ENCODE results near the gene TMEM201.

The TMEM201 gene

GRCh38 chr1:9580942-9581341 is 7.8 kb upstream of the TMEM201 start:
- no peak for DNase-seq

- no peak for DNase-seq
Measured at GRCh38 chr1:9586147-9586766, 2.5 kb upstream of the TMEM201 start.

- DNase-seq = peak; percentile 31 to 59 (median 39)
Measured at GRCh38 chr1:9589144-9589718, 520 bp downstream of the TMEM201 start.

GRCh38 chr1:9589719-9590157 is 1.0 kb downstream of the TMEM201 start:
- DNase-seq = peak in 1 of 3 donors; percentile 15

DNA sequence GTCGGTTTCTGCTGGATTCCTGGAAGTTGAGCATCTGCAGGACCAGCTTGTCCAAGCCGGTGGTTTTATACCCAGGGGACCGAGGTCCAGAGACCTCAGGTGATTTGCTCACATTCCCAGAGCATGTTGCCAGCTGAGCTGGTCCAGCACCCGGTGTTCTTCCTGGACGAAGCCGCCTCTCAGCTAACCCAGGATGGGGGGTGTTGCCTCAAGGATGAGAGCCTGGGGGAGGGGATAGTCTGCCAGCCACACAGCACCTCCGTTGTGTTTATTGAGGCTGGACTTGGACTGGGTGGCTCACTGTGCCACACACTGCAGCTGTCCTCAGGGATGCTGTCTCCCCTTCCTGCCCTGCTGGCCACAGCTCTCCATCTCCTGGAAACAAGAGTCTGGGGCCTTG is 1.5 kb downstream of the TMEM201 start:
- DNase-seq = no peak

GRCh38 chr1:9590945-9591668 is 2.4 kb downstream of the TMEM201 start:
- DNase-seq = peak; percentile 21 to 33 (median 28)

- peak; percentile 37 to 63 (median 47) for DNase-seq
Measured at GRCh38 chr1:9591669-9592509, 3.2 kb downstream of the TMEM201 start.

GRCh38 chr1:9592510-9593075 is 3.9 kb downstream of the TMEM201 start:
- DNase-seq = no peak

DNA sequence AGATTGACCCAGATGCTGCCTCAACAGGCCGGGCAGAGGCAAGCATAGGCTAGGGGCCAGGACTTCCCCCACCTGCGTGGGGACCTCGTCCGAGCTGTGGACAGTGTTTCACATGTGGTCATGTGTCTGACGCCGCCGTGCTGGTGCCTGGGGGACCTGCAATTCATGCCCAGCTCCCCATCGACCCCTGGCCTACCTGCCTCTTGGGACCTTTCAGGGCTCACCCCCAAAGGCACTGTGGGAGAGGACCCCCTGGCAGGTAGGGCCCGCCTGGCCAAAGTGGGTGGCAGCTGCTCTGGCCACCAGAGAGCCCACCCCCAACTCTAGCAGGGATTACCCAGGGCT is 4.4 kb downstream of the TMEM201 start:
- no peak for DNase-seq

- peak; percentile 88 to 92 (median 90) for DNase-seq
Measured at GRCh38 chr1:9593492-9594465, 5.1 kb downstream of the TMEM201 start.

- no peak for DNase-seq
Measured at GRCh38 chr1:9594471-9595155, 5.9 kb downstream of the TMEM201 start.

- DNase-seq = no peak
Measured at GRCh38 chr1:9595156-9595967, 6.7 kb downstream of the TMEM201 start.

DNA sequence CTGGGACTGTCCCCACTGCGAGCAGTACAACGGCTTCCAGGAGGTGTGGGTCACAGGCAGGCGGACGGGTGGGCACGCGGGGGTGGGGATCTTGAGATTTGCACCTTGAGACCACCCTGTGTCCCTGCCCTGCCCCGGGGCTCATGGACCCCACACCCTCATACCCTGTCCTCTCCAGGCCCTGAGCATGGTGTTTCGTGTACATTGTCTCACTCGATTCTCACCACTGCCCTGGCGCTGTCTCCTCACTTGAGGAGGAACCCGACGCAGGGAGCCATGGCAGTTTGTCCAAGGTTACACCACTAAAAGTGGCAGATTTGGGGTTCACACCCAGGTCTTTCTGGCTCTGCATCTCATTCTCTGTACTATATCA is 7.2 kb downstream of the TMEM201 start:
- no peak for DNase-seq

GRCh38 chr1:9596415-9597123 is 7.9 kb downstream of the TMEM201 start:
- no peak for DNase-seq

GRCh38 chr1:9597361-9598315 is 8.9 kb downstream of the TMEM201 start:
- no peak for DNase-seq

DNA sequence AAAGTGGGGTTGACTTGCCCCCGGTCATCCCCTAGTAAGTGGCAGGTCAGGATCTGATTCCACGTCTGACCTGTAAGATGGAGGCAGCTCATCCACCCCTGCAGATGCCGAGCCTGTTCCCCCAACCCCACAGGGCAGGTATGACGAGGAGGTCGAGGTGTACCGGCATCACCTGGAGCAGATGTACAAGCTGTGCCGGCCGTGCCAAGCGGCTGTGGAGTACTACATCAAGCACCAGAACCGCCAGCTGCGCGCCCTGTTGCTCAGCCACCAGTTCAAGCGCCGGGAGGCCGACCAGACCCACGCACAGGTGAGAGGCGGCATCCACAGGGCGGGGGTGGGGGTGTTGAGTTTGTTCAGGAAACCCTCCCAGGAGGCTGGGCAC is 9.6 kb downstream of the TMEM201 start:
- no peak for DNase-seq

DNA sequence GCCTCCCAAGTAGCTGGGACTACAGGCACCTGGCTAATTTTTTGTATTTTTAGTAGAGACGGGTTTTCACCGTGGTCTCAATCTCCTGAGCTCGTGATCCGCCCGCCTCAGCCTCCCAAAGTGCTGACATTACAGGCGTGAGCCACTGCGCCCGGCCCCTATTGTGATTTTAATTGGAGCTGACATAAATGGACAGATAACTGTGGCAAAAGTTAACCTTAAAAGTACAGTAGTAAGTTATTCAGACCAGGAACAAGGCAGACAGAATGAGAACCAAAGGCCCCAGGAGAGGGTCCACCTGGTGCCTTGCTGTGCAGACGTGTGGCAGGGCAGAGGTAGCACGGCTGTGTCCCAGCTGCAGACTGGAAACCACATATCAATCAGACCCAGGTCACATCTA is 11.0 kb downstream of the TMEM201 start:
- DNase-seq = no peak
